Measurements from ENCODE around the gene CATSPER1. TPM values are rescaled to one million over a fixed set of nuclear protein-coding genes. Genes with fewer than 3 reads are reported as not detected.

CATSPER1 gene
- total RNA-seq, 1 donor from 2014 or later = not detected

- Histone ChIP-seq H3K27ac (replicated peaks) (no peak overlapping the region), H3K4me3 (no peak overlapping the region), H3K27me3 (ENCODE audit: low read depth) (no peaks in the 10 kb centered on the region), H3K4me1 (no peaks in the 10 kb centered on the region), H3K9me3 (replicated peaks) (no peaks in the 10 kb centered on the region), H3K36me3 (peaks cover 53% of the 10 kb centered on the region)
- intact Hi-C loops (cut with micrococcal nuclease) = loop anchor here (5.0 kb wide), 1 partner anchor 356 kb away; no protein-coding TSS in a partner anchor
- no peak for TF ChIP-seq CTCF (IDR thresholded peaks at IDR 0.05; ENCODE audit: borderline replicate concordance)
- DNase-seq = no peak
Observed at GRCh38 chr11:65977621-65978390, 48.5 kb downstream of the CATSPER1 start.

- intact Hi-C loops (cut with micrococcal nuclease) = loop anchor here (5.0 kb wide), 1 partner anchor 354 kb away; no protein-coding TSS in a partner anchor
- Histone ChIP-seq H3K27me3 (ENCODE audit: low read depth) (no peaks in the 10 kb centered on the region), H3K27ac (replicated peaks) (no peak overlapping the region), H3K36me3 (peaks cover 53% of the 10 kb centered on the region), H3K4me3 (no peak overlapping the region), H3K4me1 (no peaks in the 10 kb centered on the region), H3K9me3 (replicated peaks) (no peaks in the 10 kb centered on the region)
- no peak for DNase-seq
- TF ChIP-seq CTCF (IDR thresholded peaks at IDR 0.05; ENCODE audit: borderline replicate concordance) = no peak
Observed at GRCh38 chr11:65976216-65977176, 49.8 kb downstream of the CATSPER1 start.

DNA sequence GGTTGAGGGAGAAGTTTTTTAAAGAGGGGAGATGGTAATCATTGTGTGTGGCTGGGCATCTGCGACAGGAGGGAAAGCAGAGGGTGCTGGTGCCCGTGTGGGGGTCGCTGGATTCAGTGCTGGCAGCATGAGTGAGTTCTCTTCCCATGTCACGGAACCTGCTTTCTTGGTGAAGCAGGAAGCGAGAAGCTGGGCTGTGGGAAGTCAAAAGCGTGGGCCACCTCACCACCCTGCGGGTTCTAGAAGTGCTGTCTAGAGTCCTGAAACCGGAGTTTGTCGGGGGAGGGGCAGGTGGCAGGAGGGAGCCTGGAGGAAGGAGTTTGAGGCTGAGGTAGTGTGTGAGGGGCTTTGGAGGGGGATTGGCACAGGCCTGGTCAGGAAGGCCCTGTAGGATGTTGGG, 50.5 kb downstream of the CATSPER1 start:
- TF ChIP-seq CTCF (IDR thresholded peaks at IDR 0.05; ENCODE audit: borderline replicate concordance) = no peak
- Histone ChIP-seq H3K9me3 (replicated peaks) (no peaks in the 10 kb centered on the region), H3K27me3 (ENCODE audit: low read depth) (no peaks in the 10 kb centered on the region), H3K4me3 (no peak overlapping the region), H3K4me1 (no peaks in the 10 kb centered on the region), H3K27ac (replicated peaks) (no peak overlapping the region), H3K36me3 (peaks cover 53% of the 10 kb centered on the region)
- intact Hi-C loops (cut with micrococcal nuclease) = loop anchor here (5.0 kb wide), 1 partner anchor 353 kb away; no protein-coding TSS in a partner anchor
- no peak for DNase-seq

DNA sequence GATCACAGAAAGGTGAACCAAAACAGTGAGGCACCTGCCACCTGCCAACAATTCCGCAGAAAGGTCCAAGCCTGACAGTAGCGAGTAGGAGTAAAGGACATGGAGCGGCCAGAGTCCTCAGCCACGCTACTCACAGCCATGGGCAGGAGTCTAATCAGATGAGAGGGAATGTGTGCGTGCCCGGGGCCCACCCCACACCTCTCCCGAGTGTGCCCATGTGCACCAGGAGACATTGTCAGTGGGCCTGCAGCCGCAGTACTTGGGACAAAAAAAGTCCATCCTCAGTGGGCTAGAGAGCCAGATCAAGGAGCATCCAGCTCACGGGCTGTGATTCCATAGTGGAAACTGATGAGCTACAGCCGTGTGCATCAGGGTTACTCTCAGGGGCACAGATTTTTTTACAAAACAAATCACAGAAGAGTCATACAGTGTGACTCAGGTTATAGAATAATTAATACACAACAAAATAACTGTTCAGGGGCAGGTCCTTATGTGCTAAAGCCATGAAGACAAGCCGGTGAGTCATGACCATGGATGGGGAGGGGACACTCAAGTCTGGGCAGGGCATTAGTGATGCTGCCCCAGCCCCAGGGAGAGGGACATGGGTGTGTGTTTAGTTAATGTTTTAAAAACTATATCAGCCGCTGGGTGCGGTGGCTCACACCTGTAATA, 52.7 kb downstream of the CATSPER1 start:
- no peak for DNase-seq
- no peak for TF ChIP-seq CTCF (IDR thresholded peaks at IDR 0.05; ENCODE audit: borderline replicate concordance)
- Histone ChIP-seq H3K9me3 (replicated peaks) (no peaks in the 10 kb centered on the region), H3K4me1 (no peaks in the 10 kb centered on the region), H3K4me3 (no peak overlapping the region), H3K27me3 (ENCODE audit: low read depth) (no peaks in the 10 kb centered on the region), H3K36me3 (peaks cover 58% of the 10 kb centered on the region), H3K27ac (replicated peaks) (no peak overlapping the region)
- intact Hi-C loops (cut with micrococcal nuclease) = no loop called here

- no peaks in the 10 kb centered on the region for H3K9me3 ChIP-seq (replicated peaks)
- TF ChIP-seq CTCF (IDR thresholded peaks at IDR 0.05; ENCODE audit: borderline replicate concordance) = no peak
- H3K4me1 ChIP-seq = no peaks in the 10 kb centered on the region
- no peak overlapping the region for H3K4me3 ChIP-seq
- intact Hi-C loops (cut with micrococcal nuclease) = no loop called here
- H3K27me3 ChIP-seq (ENCODE audit: low read depth) = no peaks in the 10 kb centered on the region
- no peak for DNase-seq
- peaks cover 58% of the 10 kb centered on the region for H3K36me3 ChIP-seq
- no peak overlapping the region for H3K27ac ChIP-seq (replicated peaks)
Observed at GRCh38 chr11:65972116-65972515, 54.2 kb downstream of the CATSPER1 start.
